ENCODE data around the gene RPS6KL1. TPM values are rescaled to one million over a fixed set of nuclear protein-coding genes. Genes with fewer than 3 reads are reported as not detected.

The RPS6KL1 gene
- total RNA-seq, 1 experiment from 2014 or later = 2.9 TPM

GRCh38 chr14:74953686-74954085, 30.6 kb upstream of the RPS6KL1 start:
- in situ Hi-C loops (cut with HindIII; ENCODE audit: low pct_unique_long_range_greater_than_20kb, low sequenced_read_pairs) = no loop called here
- DNase-seq (ENCODE audit: low read depth) = no peak

- in situ Hi-C loops (cut with HindIII; ENCODE audit: low pct_unique_long_range_greater_than_20kb, low sequenced_read_pairs) = no loop called here
- no peak for DNase-seq (ENCODE audit: low read depth)
Observed at GRCh38 chr14:74952697-74953484, 29.8 kb upstream of the RPS6KL1 start.

GRCh38 chr14:74952180-74952665, 29.2 kb upstream of the RPS6KL1 start:
- in situ Hi-C loops (cut with HindIII; ENCODE audit: low pct_unique_long_range_greater_than_20kb, low sequenced_read_pairs) = no loop called here
- DNase-seq (ENCODE audit: low read depth) = no peak

GRCh38 chr14:74951443-74952179, 28.6 kb upstream of the RPS6KL1 start:
- in situ Hi-C loops (cut with HindIII; ENCODE audit: low pct_unique_long_range_greater_than_20kb, low sequenced_read_pairs) = no loop called here
- no peak for DNase-seq (ENCODE audit: low read depth)

GRCh38 chr14:74950795-74951442, 27.9 kb upstream of the RPS6KL1 start:
- peak; percentile 29 for DNase-seq (ENCODE audit: low read depth)
- in situ Hi-C loops (cut with HindIII; ENCODE audit: low pct_unique_long_range_greater_than_20kb, low sequenced_read_pairs) = no loop called here

- in situ Hi-C loops (cut with HindIII; ENCODE audit: low pct_unique_long_range_greater_than_20kb, low sequenced_read_pairs) = no loop called here
- no peak for DNase-seq (ENCODE audit: low read depth)
Observed at GRCh38 chr14:74949859-74950573, 27.0 kb upstream of the RPS6KL1 start.

- DNase-seq (ENCODE audit: low read depth) = no peak
- in situ Hi-C loops (cut with HindIII; ENCODE audit: low pct_unique_long_range_greater_than_20kb, low sequenced_read_pairs) = no loop called here
Observed at GRCh38 chr14:74949191-74949601, 26.1 kb upstream of the RPS6KL1 start.

GRCh38 chr14:74948228-74949175, 25.4 kb upstream of the RPS6KL1 start:
- in situ Hi-C loops (cut with HindIII; ENCODE audit: low pct_unique_long_range_greater_than_20kb, low sequenced_read_pairs) = no loop called here
- no peak for DNase-seq (ENCODE audit: low read depth)

GRCh38 chr14:74947353-74948227, 24.5 kb upstream of the RPS6KL1 start:
- no peak for DNase-seq (ENCODE audit: low read depth)
- in situ Hi-C loops (cut with HindIII; ENCODE audit: low pct_unique_long_range_greater_than_20kb, low sequenced_read_pairs) = no loop called here

- in situ Hi-C loops (cut with HindIII; ENCODE audit: low pct_unique_long_range_greater_than_20kb, low sequenced_read_pairs) = no loop called here
- no peak for DNase-seq (ENCODE audit: low read depth)
Observed at GRCh38 chr14:74946659-74947281, 23.7 kb upstream of the RPS6KL1 start.

GRCh38 chr14:74945852-74946658, 23.0 kb upstream of the RPS6KL1 start:
- peak; percentile 41 for DNase-seq (ENCODE audit: low read depth)
- in situ Hi-C loops (cut with HindIII; ENCODE audit: low pct_unique_long_range_greater_than_20kb, low sequenced_read_pairs) = no loop called here

- in situ Hi-C loops (cut with HindIII; ENCODE audit: low pct_unique_long_range_greater_than_20kb, low sequenced_read_pairs) = no loop called here
- DNase-seq (ENCODE audit: low read depth) = no peak
Observed at GRCh38 chr14:74945261-74945851, 22.3 kb upstream of the RPS6KL1 start.

GRCh38 chr14:74942608-74943007, 19.5 kb upstream of the RPS6KL1 start:
- in situ Hi-C loops (cut with HindIII; ENCODE audit: low pct_unique_long_range_greater_than_20kb, low sequenced_read_pairs) = no loop called here
- no peak for DNase-seq (ENCODE audit: low read depth)

- no peak for DNase-seq (ENCODE audit: low read depth)
- in situ Hi-C loops (cut with HindIII; ENCODE audit: low pct_unique_long_range_greater_than_20kb, low sequenced_read_pairs) = no loop called here
Observed at GRCh38 chr14:74942181-74942580, 19.1 kb upstream of the RPS6KL1 start.

- in situ Hi-C loops (cut with HindIII; ENCODE audit: low pct_unique_long_range_greater_than_20kb, low sequenced_read_pairs) = no loop called here
Observed at GRCh38 chr14:74941676-74942097, 18.6 kb upstream of the RPS6KL1 start.

More at GRCh38 chr14:74941676-74942097, 18.6 kb upstream of the RPS6KL1 start:
- no peak for DNase-seq (ENCODE audit: low read depth)

Data from Caki2 (cell line).